GM12873 (cell line): ENCODE results near the gene ZNF76.

Source experiments
- TF ChIP-seq, protein P1 (sequence below): IDR thresholded peaks from 2 replicates; pipeline ENCODE4 v1.5.1; 2012; ENCODE audit warnings: low read depth, mild to moderate bottlenecking, moderate library complexity, low read length, control low read depth; ENCODE audit not compliant: insufficient read depth; ENCODE audit errors: missing control alignments

Gene ZNF76

DNA sequence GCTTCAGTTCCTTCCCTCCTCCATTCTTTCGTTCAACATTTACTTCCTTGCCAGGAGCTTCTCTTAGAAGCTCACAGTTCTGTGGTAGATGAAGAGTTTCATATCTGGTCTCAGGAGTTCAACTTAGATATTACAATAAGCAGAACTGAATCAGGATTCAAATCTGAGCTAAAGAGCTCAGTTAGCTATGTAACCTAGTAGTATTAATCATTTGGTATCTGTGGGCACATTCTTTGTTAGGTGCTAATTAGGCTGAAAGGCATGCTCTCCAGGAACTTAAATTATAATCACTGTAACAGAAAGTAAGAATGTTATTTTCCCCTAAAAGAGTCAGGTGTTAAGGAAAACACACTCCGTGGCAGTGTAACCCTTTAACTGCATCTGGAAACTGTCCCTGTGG lies 8.4 kb downstream of the ZNF76 start:
- TF ChIP-seq, protein P1, sequence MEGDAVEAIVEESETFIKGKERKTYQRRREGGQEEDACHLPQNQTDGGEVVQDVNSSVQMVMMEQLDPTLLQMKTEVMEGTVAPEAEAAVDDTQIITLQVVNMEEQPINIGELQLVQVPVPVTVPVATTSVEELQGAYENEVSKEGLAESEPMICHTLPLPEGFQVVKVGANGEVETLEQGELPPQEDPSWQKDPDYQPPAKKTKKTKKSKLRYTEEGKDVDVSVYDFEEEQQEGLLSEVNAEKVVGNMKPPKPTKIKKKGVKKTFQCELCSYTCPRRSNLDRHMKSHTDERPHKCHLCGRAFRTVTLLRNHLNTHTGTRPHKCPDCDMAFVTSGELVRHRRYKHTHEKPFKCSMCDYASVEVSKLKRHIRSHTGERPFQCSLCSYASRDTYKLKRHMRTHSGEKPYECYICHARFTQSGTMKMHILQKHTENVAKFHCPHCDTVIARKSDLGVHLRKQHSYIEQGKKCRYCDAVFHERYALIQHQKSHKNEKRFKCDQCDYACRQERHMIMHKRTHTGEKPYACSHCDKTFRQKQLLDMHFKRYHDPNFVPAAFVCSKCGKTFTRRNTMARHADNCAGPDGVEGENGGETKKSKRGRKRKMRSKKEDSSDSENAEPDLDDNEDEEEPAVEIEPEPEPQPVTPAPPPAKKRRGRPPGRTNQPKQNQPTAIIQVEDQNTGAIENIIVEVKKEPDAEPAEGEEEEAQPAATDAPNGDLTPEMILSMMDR, result no peak

DNA sequence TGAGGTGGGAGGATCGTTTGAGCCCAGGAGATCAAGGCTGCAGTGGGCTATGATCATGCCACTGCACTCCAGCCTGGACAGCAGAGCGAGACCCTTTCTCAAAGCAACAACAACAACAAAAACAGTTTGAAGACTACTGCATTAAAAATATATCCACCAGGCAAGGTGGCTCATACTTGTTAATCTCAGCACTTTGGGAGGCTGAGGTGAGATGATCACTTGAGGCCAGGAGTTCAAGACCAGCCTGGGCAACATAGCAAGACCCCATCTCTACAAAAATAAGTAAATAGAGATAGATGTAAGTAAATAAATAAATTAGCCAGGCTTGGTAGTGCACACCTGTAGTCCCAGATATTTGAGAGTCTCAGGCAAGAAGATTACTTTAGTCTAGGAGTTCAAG lies 12.5 kb downstream of the ZNF76 start:
- TF ChIP-seq, protein P1, result no peak

DNA sequence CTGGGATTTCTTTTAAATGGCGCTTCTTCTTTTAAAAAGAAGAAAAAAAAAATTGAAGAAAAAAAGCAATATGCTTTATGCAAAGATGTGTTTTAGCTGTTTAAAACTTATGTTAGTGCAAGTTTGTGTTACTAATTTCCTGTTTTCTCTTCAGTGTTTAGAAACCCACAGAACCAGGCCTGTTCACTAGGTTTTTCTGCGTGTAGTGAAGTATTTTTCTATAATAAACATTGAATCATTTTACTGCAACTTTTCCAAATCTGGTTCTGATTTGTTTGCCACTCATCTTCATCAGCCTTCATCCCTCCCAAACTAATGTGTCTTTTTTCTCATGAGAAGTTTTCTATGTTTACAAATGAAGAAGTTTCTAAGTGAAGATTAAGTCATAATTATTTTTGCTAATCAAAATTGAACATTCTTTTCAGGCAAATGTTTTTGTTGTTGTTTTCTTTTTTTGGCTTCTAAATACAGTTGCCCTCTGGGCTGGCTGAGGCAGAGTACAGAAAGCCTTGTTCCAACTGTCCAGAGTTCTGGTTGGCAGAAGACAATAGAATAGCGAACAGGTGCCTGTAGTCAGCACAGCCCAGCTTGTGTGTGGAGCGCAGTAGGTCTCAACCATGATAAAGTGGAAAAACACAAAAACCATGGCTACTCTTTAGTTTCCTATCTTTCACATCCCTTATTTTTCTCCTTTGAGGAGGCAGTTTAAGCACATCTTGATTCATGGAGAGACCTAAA lies 14.5 kb downstream of the ZNF76 start:
- TF ChIP-seq, protein P1, result no peak

DNA sequence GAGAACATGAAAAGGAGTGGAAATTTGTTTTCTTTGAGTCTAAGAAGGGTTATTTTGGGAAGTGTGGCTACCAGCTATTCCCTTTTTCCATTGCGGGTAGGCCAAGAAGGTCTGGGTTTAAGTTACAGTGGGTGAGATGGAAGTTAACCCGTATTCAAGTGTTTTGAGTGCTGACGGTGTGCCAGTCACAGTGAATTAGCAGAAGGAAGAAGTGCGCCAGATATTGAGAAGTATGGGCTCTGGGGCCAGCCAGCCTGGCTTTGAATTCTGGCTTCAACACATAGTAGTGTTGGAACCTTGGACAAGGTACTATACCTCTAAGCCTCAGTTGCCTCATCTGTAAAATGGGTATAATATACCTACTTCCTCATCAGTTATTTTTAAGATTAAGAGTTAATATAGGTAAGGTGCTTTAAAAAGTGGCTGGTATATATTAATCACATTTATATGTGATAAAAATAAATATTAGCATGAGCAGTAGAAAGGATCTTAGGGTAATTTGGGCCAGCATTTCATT lies 16.3 kb downstream of the ZNF76 start:
- TF ChIP-seq, protein P1, result no peak

DNA sequence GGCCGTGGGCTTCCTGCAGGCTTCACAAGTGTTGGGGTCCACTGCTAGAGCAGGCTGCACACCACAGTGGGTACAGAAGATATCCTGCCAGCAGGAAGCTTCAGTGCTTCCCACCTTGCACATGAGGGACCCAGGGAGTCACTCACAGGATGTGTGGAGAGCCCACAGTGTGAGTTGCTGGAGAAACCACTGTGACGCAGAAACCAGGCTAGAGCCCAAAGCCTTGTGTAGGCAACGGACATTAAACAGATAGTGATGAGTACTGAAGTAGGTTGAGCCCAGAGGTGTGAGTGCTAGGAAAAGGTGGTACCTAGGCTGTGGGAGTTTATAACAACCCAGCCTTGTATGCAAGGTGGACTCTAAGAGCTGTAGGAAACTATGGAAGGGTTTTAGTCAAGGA lies 19.2 kb downstream of the ZNF76 start:
- TF ChIP-seq, protein P1, result no peak

DNA sequence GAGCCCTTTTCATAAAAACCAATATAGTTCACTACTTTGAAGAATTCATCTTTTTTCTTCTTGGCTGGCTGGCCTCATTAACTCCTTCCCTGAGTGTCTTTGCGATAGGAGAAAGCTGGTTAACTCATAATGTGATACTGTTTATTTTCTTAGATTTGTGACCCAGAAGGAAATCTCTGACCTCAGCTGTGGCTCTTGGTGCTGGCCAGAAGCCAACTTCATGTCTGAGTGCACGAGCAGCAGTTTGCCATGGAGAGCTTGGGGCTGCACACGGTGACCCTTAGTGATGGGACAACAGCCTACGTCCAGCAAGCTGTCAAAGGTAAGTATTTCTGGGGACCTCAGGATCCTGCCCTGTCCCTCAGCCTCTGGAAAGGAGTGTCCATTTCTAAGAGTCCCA lies 21.4 kb downstream of the ZNF76 start:
- TF ChIP-seq, protein P1, result no peak

DNA sequence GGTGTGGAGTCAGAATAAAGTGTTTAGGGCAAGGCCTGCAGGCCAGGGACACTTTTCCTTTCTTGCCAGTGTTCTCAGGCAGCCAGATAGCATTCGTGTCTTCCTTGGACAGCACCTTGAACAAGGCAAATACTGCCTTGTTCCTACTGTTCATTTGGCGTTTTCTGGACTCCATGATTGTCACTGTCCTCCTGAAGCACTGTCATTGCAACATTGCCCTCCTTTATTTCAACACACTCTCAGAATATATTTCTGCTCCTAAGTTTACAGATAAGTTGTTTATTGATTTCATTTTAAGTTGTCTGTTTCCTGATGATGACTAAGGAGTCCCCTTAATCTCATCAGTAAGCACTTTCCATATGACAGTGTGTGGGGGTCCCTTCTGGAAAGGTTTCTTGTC lies 22.9 kb downstream of the ZNF76 start:
- TF ChIP-seq, protein P1, result no peak

DNA sequence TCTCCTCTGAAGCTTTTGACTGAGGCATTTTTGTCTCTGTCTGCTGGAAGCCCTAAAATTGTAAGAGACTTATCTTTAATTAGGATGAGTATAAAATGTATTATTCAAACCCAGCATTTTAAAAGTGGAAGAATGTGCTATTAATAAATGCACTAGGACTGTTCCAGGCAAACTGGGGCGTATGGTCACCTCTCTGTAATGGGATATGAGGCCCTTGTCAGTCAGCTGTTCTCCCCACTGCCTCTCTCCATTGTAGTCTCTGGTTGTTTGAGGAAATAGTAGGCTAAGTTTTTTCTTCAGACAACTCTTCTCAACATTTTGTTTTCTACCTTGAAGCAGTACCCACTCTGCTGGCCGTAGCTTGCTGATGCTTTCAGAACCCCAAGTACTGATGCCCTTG lies 23.8 kb downstream of the ZNF76 start:
- TF ChIP-seq, protein P1, result no peak
